WTC11 (cell line): Measurements from ENCODE around the gene DNM1.

Experiments
- CTCF ChIP-seq: fragments of 200-600 bp; IDR thresholded peaks from 2 replicates; pipeline ENCODE4 v1.8.0; 2022; ENCODE audit warnings: antibody characterized with exemption
- ETV6 ChIP-seq: sonication (generic); formaldehyde crosslinking; IDR thresholded peaks from 2 replicates; pipeline ENCODE4 v1.8.1; 2022; ENCODE audit warnings: mild to moderate bottlenecking, missing genetic modification reagents
- KAT7 ChIP-seq: sonication (generic); formaldehyde crosslinking; IDR thresholded peaks from 2 replicates; pipeline ENCODE4 v1.8.1; 2023; ENCODE audit warnings: missing genetic modification reagents, mild to moderate bottlenecking, borderline replicate concordance
- TEAD4 ChIP-seq: sonication (generic); formaldehyde crosslinking; IDR thresholded peaks from 2 replicates; pipeline ENCODE4 v1.8.0; 2022; ENCODE audit warnings: mild to moderate bottlenecking, missing genetic modification reagents
- USF2 ChIP-seq: sonication (generic); formaldehyde crosslinking; IDR thresholded peaks from 2 replicates; pipeline ENCODE4 v1.8.1; 2023; ENCODE audit warnings: mild to moderate bottlenecking, missing genetic modification reagents, moderate library complexity
- ZNF138 ChIP-seq: sonication (generic); formaldehyde crosslinking; conservative IDR thresholded peaks from 2 replicates; pipeline ENCODE4 v1.8.1; 2022; ENCODE audit warnings: mild to moderate bottlenecking, moderate library complexity, missing genetic modification reagents

GRCh38 chr9:128155736-128156500 is 47.3 kb upstream of the DNM1 start:
- TF ChIP-seq CTCF (no peak), ZNF138 (CRISPR knock-in tag) (no peak), USF2 (CRISPR knock-in tag) (no peak), ETV6 (no peak), TEAD4 (CRISPR knock-in tag) (no peak), KAT7 (CRISPR knock-in tag) (no peak)
